Neutrophil (primary cell): ENCODE data around the gene MS4A3.

ENCODE experiments used
- H3K27ac ChIP-seq: fragments of 200-600 bp; sonication (generic); 2 replicates; pipeline ENCODE4 v1.5.1; 2016; ENCODE audit warnings: mild to moderate bottlenecking, moderate library complexity
- H3K27me3 ChIP-seq: fragments of 200-600 bp; sonication (generic); 2 replicates; pipeline ENCODE4 v1.6.0; 2016; ENCODE audit warnings: mild to moderate bottlenecking
- H3K36me3 ChIP-seq: fragments of 200-600 bp; sonication (generic); 2 replicates; pipeline ENCODE4 v1.5.1; 2017
- H3K4me1 ChIP-seq, 2 experiments: fragments of 200-600 bp in 1 of 2; sonication (generic) in 1 of 2; 1 replicate in 1 of 2; 2 replicates in 1 of 2; pipeline versions ENCODE4 v1.5.1 to v1.6.1; 2013 to 2016; ENCODE audit warnings: low read depth in 1 of 2, low read length in 1 of 2, mild to moderate bottlenecking in 1 of 2, moderate library complexity in 1 of 2; ENCODE audit not compliant: control insufficient read depth in 1 of 2, insufficient read depth in 1 of 2
- H3K4me3 ChIP-seq, 2 experiments: fragments of 200-600 bp in 1 of 2; sonication (generic) in 1 of 2; 1 replicate in 1 of 2; 2 replicates in 1 of 2; pipeline ENCODE4 v1.5.1; 2013 to 2016; ENCODE audit warnings: low read depth in 1 of 2, low read length in 1 of 2, mild to moderate bottlenecking in 1 of 2, moderate library complexity in 1 of 2
- H3K9me3 ChIP-seq: fragments of 200-600 bp; sonication (generic); 2 replicates; pipeline ENCODE4 v1.5.1; 2016
- CTCF ChIP-seq: fragments of 200-600 bp; sonication (generic); IDR thresholded peaks from 2 replicates; pipeline ENCODE4 v1.5.1; 2016; ENCODE audit warnings: antibody characterized with exemption

MS4A3 gene

GRCh38 chr11:60085909-60086308 lies 29.4 kb downstream of the MS4A3 start:
- H3K4me3 ChIP-seq: no peak overlapping the region
- H3K4me1 ChIP-seq: no peaks in the 10 kb centered on the region
- no peaks in the 10 kb centered on the region for H3K36me3 ChIP-seq
- no peak overlapping the region for H3K27ac ChIP-seq
- H3K9me3 ChIP-seq: no peaks in the 10 kb centered on the region
- no peaks in the 10 kb centered on the region for H3K27me3 ChIP-seq
- TF ChIP-seq CTCF: no peak

- Histone ChIP-seq H3K4me3 (no peak overlapping the region), H3K36me3 (no peaks in the 10 kb centered on the region), H3K9me3 (no peaks in the 10 kb centered on the region), H3K4me1 (no peaks in the 10 kb centered on the region), H3K27ac (no peak overlapping the region), H3K27me3 (no peaks in the 10 kb centered on the region)
- no peak for TF ChIP-seq CTCF
These were observed 30.8 kb downstream of the MS4A3 start for GRCh38 chr11:60087239-60087638.

GRCh38 chr11:60088364-60088763 lies 31.9 kb downstream of the MS4A3 start, which contains the start of gene MS4A2:
MS4A2 (plus strand) TSS chr11:60088664; CDS start chr11:60088766, 102 bp downstream.
- H3K4me3 ChIP-seq: no peak within 1 kb of the TSS
- H3K36me3 ChIP-seq: no peaks in the 10 kb centered on the region
- no peaks in the 10 kb centered on the region for H3K4me1 ChIP-seq
- H3K27me3 ChIP-seq: no peaks in the 10 kb centered on the region
- H3K9me3 ChIP-seq: no peaks in the 10 kb centered on the region
- no peak for TF ChIP-seq CTCF
- no peak within 1 kb of the TSS for H3K27ac ChIP-seq

GRCh38 chr11:60095477-60096120 lies 39.1 kb downstream of the MS4A3 start:
- no peak overlapping the region for H3K27ac ChIP-seq
- no peaks in the 10 kb centered on the region for H3K27me3 ChIP-seq
- H3K4me3 ChIP-seq: no peak overlapping the region
- no peaks in the 10 kb centered on the region for H3K36me3 ChIP-seq
- H3K4me1 ChIP-seq: no peaks in the 10 kb centered on the region
- no peaks in the 10 kb centered on the region for H3K9me3 ChIP-seq
- TF ChIP-seq CTCF: no peak

- Histone ChIP-seq H3K36me3 (no peaks in the 10 kb centered on the region), H3K4me3 (no peak overlapping the region), H3K27me3 (no peaks in the 10 kb centered on the region), H3K4me1 (peaks cover 0 to 4% of the 10 kb centered on the region in 2 experiments), H3K27ac (no peak overlapping the region), H3K9me3 (no peaks in the 10 kb centered on the region)
- no peak for TF ChIP-seq CTCF
These were observed 40.7 kb downstream of the MS4A3 start for GRCh38 chr11:60097189-60097588.
